ENCODE measurements around the gene SEMA5B.

SEMA5B gene, protein sequence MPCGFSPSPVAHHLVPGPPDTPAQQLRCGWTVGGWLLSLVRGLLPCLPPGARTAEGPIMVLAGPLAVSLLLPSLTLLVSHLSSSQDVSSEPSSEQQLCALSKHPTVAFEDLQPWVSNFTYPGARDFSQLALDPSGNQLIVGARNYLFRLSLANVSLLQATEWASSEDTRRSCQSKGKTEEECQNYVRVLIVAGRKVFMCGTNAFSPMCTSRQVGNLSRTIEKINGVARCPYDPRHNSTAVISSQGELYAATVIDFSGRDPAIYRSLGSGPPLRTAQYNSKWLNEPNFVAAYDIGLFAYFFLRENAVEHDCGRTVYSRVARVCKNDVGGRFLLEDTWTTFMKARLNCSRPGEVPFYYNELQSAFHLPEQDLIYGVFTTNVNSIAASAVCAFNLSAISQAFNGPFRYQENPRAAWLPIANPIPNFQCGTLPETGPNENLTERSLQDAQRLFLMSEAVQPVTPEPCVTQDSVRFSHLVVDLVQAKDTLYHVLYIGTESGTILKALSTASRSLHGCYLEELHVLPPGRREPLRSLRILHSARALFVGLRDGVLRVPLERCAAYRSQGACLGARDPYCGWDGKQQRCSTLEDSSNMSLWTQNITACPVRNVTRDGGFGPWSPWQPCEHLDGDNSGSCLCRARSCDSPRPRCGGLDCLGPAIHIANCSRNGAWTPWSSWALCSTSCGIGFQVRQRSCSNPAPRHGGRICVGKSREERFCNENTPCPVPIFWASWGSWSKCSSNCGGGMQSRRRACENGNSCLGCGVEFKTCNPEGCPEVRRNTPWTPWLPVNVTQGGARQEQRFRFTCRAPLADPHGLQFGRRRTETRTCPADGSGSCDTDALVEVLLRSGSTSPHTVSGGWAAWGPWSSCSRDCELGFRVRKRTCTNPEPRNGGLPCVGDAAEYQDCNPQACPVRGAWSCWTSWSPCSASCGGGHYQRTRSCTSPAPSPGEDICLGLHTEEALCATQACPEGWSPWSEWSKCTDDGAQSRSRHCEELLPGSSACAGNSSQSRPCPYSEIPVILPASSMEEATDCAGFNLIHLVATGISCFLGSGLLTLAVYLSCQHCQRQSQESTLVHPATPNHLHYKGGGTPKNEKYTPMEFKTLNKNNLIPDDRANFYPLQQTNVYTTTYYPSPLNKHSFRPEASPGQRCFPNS

DNA sequence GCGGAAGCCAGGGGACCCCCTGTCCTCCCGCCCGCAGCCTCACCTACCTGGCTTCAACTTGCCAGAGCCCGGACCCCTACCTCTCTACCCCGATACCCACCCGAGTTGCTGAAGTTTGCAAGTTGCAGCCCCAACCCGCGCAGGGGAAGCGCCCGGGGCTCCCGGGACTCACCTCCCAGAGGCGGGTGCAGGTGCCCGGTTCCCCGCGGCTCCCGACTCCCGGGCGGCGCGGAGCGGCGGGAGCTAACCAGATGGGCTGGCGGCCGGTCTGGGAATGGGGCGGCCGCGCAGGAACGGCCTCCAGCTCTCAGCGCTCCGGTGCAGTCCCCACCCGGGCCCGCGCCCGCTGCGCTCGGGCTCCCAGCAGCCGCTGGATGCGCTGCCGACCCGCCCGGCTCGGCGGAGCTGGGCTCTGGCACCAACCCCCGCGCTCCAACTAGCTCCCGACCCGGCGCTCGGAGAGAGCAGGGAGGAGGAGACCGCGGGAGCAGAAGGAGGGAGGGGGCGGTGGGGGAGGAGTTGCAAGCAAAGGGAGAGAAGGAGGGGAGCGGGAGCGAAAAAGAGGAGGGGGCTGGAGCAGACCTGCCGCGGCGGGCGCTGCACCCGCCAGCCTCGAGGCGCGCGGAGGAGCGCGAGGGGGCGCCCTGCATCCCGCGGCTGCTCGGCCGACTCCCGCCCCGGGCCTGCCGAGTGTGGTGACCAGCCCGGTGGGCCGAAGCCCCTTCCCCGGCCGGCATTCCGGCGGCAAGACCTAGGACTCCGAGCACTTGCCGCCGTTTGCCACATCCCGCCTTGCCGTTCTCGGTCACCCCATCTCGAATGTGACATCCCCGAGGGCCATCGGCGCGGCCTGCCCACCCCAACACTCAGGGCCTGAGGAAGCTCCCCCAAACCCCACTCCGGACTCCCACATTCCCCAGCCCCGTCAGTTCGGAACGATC, at the start of gene SEMA5B:
Gene SEMA5B (minus strand): TSS at position 472 of the 941 bp plus-strand sequence. CDS start 66,500 bp downstream, outside the sequence.
- no peak for DNase-seq (ENCODE audit: low read depth in 2 of 2)

- no peak for DNase-seq (ENCODE audit: low read depth in 2 of 2)
These were observed 49.2 kb upstream of the SEMA5B start for GRCh38 chr3:123076496-123077418.

DNA sequence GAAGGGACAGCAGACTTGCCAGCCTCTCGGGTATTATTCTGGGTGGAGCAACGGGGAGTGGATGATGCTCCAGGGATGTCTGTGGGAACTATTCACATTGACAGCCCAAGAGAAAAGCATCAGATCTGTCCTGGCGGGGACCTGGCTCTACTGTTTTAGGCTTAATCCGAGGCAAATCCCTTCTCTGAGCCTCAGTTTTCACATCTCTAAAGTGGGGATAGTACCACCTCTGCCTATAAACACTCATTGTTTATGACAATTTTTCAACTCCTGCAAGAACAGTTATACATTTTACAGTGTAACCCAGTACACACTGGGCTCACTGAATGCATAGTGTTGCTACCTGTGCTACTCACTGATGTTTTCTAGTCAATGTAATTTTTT, 48.5 kb upstream of the SEMA5B start:
- DNase-seq (ENCODE audit: low read depth in 2 of 2), result no peak

- DNase-seq (ENCODE audit: low read depth in 2 of 2), result no peak
These were observed 47.8 kb upstream of the SEMA5B start for GRCh38 chr3:123075359-123075758.

- no peak for DNase-seq (ENCODE audit: low read depth in 2 of 2)
These were observed 45.0 kb upstream of the SEMA5B start for GRCh38 chr3:123072564-123072963.

DNA sequence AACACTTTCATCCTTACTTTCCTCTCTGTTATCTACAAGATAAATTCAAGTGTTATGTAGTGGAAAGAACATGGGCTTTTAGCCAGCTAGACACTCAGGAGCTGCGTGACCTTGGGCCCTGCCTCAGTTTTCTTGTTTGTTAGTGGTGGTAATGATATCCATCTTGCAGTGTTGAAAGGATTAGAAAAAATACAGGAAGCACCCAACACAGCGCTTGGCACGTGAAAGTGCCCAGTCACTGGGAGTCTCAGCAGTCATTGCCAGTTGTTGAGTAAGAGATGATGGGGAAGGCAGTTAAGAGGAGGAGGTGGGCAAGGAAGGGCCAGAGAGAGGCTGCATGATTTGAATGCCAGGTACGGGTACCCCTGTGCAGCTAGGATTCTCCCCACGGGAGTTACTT, 44.6 kb upstream of the SEMA5B start:
- DNase-seq (ENCODE audit: low read depth in 2 of 2), result no peak

DNA sequence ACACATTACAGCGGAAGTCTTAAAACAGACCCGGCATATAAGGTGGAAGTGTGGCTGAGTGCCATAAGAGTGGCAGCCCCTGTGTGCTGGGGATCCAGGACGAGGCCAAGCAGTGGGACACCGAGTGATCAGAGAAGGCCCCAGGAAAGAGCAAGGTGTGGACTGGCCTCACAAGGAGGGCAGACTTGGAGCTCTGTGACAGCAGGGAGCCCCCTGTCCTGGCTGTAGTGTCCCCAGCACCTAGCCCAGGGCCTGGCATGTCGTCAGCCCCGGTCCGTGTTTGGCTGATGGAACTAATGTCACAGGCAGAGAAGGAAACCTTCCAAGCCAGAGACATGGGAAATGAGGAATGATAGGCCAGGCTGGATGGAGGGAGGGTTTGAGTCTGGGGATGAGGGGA, 44.0 kb upstream of the SEMA5B start:
- DNase-seq (ENCODE audit: low read depth in 2 of 2), result no peak

DNA sequence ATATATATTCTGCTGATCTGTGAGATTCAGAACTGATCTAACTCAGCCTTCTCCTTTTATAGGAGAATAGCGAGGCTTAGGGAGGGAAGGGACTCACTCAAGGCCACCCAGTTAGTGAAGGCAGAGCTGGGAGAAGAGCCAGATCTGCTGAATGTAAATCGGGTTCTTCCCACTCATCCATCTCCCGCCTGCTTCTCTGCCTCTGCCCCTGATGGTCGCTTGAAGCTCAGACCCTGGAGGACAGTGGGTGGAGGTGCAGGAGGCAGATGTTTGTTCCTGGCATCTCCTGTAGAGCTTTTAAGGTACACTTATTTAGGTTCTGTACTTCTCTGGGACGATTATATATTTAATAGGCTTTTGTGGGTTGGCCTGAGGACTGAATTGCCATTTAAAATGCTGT, 43.6 kb upstream of the SEMA5B start:
- DNase-seq (ENCODE audit: low read depth in 2 of 2), result no peak

DNA sequence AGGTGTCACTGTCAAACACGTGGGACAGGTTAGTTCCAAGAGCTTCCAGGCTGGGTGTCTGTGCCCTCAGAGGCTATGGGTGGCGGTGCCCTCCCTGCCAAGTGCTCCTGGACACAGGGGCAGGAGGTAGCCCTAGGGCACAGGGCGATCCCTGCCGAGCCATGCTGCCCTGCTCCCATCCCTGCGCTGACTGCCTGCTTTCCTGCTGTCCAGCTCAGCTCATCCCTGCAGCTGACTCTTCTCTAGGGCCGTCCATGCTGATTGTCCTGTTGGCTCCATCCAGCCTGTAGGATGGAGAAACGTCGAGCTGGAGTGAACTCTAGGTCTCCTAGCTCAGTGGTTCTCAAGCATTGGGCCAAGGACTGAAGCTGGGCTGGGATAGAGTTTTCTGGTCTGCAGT, 42.9 kb upstream of the SEMA5B start:
- no peak for DNase-seq (ENCODE audit: low read depth in 2 of 2)

DNA sequence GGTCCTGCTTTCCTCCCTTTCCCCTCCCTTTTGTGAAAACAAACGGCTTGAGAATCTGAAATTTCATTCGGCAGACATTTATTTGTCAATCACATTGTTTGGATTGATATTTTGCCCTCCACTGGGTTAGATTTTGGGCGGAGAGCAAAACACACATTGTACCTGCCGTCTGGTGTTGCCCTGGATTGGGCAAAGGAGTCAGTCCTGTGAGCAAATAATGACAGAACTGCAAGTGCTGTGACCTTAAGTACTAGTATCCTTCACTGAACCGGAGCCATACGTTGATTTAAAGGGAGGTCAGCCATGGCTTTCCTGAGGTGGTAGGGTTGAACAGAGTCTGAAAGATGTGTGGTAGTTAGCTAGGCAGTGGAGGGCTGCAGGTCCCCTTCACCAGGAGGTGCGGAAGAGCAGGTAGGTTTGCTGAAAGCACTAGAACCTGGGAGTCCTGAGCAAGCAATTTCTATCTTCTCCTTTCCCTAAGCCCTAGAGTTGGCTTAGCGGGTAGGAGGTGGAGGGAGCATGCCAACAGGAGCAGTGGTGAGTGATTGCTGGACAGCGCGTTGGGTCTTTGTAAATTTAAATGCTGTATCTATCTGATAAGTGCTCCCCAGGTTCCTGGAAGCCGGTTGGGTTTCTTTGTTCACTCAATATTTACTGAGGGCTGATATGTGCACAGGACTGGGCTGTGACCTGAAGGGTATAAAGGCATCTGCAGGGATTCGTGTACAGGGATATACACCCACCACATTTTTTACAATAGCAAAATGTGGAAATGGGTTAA, 41.2 kb upstream of the SEMA5B start:
- DNase-seq (ENCODE audit: low read depth in 2 of 2), result no peak

GRCh38 chr3:123067689-123068600, 40.4 kb upstream of the SEMA5B start:
- DNase-seq (ENCODE audit: low read depth in 2 of 2), result peak in 1 of 2 donors; percentile 2

- DNase-seq (ENCODE audit: low read depth in 2 of 2), result peak; percentile 63 to 74
These were observed 39.5 kb upstream of the SEMA5B start, which contains the start of gene PDIA5 for GRCh38 chr3:123066896-123067688. PDIA5 (plus strand) TSS chr3:123067025; CDS start chr3:123067165, 140 bp downstream.

GRCh38 chr3:123066599-123066895, 39.0 kb upstream of the SEMA5B start:
- no peak for DNase-seq (ENCODE audit: low read depth in 2 of 2)

GRCh38 chr3:123064914-123065313, 37.4 kb upstream of the SEMA5B start:
- DNase-seq (ENCODE audit: low read depth in 2 of 2), result no peak

DNA sequence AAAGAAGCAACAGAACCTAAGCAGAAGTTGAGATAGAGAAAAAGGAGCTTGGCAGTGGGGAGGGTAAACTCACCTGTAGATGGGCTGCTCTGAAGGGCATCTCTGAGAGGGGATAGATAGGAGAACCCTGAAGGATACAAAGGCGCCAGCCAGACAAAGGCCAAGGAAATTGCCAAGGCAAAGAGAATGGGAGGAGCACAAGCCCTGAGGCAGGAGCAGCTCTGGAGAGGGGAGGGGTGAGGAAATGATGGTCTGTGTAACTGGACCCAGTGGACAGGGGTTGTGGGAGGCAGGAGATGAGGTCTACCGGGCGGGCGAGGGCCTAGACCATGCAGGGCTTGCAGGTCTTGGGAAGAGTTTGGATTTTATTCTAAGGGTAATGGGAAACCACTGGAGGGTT, 36.9 kb upstream of the SEMA5B start:
- no peak for DNase-seq (ENCODE audit: low read depth in 2 of 2)

DNA sequence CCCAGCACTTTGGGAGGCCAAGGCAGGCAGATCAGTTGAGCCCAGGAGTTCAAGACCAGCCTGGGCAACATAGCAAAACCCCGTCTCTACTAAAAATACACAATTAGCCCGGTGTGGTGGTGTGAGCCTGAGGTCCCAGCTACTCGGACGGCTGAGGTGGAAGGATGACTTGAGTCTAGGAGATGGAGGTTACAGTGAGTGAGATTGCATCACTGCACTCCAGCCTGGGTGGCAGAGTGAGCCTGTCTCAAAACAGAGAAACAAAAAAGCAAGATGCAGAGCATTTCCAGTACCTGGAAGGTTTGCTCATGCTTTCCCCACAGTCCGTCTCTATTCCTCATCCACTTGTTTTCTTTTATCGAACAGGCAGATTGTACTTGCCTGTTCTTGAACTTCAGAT, 35.5 kb upstream of the SEMA5B start:
- no peak for DNase-seq (ENCODE audit: low read depth in 2 of 2)

DNA sequence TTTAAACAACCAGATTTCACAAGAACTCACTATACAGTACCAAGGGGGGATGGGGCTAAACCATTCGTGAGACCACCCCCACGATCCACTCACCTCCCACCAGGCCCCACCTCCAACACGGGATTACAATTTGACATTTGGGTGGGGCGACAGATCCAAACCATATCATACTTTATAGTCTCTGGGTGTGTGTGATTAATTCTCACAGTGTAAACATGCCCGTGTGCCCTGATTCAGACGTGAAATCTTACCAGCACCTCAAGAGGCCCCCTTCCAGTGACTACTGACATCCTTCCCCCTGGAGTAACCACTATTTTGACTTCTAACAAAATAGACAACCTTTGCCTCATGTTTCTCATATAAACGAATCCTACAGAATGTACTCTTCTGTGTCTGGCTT, 34.3 kb upstream of the SEMA5B start:
- DNase-seq (ENCODE audit: low read depth in 2 of 2), result no peak
